Activated T-helper 1 cell treated with anti-CD3 and anti-CD28 coated beads, Interleukin-12 subunit alpha, Interleukin-12 subunit beta, Interleukin-2, Interleukin-4 antibody, amounts not matched to agents 30 ng/mL and 10 ng/mL and 1 ng/mL, durations not matched to agents 14 hours and 24 hours and 36 hours (primary cell): ENCODE measurements around the gene ZNF280D. TPM values are rescaled to one million over a fixed set of nuclear protein-coding genes. Genes with fewer than 3 reads are reported as not detected.

Source experiments
- DNase-seq: peaks from one replicate; pipeline ENCODE4 v3.0.0; 2021; ENCODE audit warnings: low spot score
- H3K27ac Mint-ChIP-seq: one replicate; pipeline ENCODE4 v1.8.0; 2021; ENCODE audit warnings: mild to moderate bottlenecking, mixed read lengths
- H3K27me3 Mint-ChIP-seq: one replicate; pipeline ENCODE4 v1.8.0; 2022; ENCODE audit warnings: mild to moderate bottlenecking, moderate library complexity, mixed read lengths; ENCODE audit not compliant: insufficient read depth
- H3K36me3 Mint-ChIP-seq: one replicate; pipeline ENCODE4 v1.8.0; 2021; ENCODE audit warnings: low read depth, mixed read lengths
- H3K4me1 Mint-ChIP-seq: one replicate; pipeline ENCODE4 v1.8.0; 2021; ENCODE audit warnings: low read depth, mixed read lengths
- H3K4me3 Mint-ChIP-seq: one replicate; pipeline ENCODE4 v1.8.0; 2021; ENCODE audit warnings: mild to moderate bottlenecking, moderate library complexity, mixed read lengths
- H3K9me3 Mint-ChIP-seq: one replicate; pipeline ENCODE4 v1.8.0; 2021; ENCODE audit warnings: mixed read lengths
- intact Hi-C: fragments of 100-400 bp; cut with micrococcal nuclease; formaldehyde crosslinking; loops from one replicate; pipeline ENCODE4 v1.15.1; 2024
- total RNA-seq: library from RNA; stranded (reverse); gene quantifications from 2 replicates; pipeline ENCODE4 v1.2.3, GENCODE V29; 2022

Gene ZNF280D
- total RNA-seq, 1 donor from 2014 or later = 29.9 TPM

DNA sequence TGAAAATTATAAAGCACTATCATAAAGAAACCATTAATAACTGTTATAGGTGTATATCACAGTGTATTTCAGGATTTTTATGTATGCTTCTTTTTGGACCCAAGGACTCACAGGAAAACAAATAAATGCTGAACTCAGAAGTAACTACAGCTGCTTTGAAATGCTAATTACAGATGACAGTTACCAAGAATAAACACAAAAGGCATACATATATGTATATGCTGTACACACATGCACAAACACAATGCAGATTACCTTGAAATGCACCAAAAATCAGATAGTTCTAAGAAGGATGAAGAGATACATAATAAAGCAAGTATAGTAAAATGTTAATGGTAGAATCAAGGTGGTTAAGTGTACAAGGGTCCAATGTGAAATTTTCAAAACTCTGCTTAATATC, 52.2 kb downstream of the ZNF280D start:
- Mint-ChIP-seq H3K27me3 (no peaks in the 10 kb centered on the region), H3K27ac (no peak overlapping the region), H3K4me3 (no peak overlapping the region), H3K9me3 (no peaks in the 10 kb centered on the region), H3K36me3 (peaks cover 9% of the 10 kb centered on the region), H3K4me1 (no peaks in the 10 kb centered on the region)
- intact Hi-C loops = no loop called here
- DNase-seq = no peak

DNA sequence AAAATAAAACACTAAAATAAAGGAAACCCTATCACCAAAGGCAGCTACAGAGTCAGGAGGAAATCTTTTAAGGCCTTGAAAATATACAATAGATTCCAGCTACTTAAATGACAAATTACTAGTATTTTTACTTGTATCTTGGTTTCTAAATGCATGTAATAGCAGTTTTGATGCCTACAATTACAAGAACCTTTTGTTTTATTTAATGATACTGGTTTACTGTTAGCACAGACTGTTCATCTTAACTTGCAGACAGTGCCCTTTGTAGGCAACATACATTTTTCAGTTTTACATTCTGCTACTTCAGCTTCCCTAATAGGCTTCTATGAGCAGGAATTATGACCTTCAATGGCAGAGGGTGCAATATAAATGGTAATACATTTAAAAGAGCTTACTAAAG, 54.1 kb downstream of the ZNF280D start:
- no peak overlapping the region for H3K4me3 Mint-ChIP-seq
- no peak overlapping the region for H3K27ac Mint-ChIP-seq
- no peaks in the 10 kb centered on the region for H3K4me1 Mint-ChIP-seq
- DNase-seq = no peak
- no peaks in the 10 kb centered on the region for H3K9me3 Mint-ChIP-seq
- intact Hi-C loops = no loop called here
- peaks cover 19% of the 10 kb centered on the region for H3K36me3 Mint-ChIP-seq
- no peaks in the 10 kb centered on the region for H3K27me3 Mint-ChIP-seq

DNA sequence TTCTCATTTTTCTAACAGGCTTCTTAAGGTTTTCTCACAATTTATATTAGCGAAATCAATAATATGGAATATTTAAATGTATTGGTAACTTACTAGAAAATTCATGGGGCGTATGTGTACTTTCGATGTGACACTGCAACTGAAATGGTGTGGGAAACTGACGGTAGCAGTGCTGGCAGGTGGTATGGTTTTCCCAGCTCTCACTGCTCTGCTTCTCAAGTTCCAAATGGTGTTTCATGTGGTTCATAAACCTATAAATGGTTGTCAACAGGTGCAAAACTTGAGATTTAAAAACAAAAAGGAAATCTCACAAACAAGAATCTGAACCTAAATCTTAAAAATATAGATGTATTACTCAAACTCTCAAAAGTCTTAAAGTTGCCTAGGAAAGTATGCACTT, 54.7 kb downstream of the ZNF280D start:
- Mint-ChIP-seq H3K27ac (no peak overlapping the region), H3K36me3 (peaks cover 21% of the 10 kb centered on the region), H3K9me3 (no peaks in the 10 kb centered on the region), H3K4me1 (no peaks in the 10 kb centered on the region), H3K27me3 (no peaks in the 10 kb centered on the region), H3K4me3 (no peak overlapping the region)
- intact Hi-C loops = no loop called here
- no peak for DNase-seq

DNA sequence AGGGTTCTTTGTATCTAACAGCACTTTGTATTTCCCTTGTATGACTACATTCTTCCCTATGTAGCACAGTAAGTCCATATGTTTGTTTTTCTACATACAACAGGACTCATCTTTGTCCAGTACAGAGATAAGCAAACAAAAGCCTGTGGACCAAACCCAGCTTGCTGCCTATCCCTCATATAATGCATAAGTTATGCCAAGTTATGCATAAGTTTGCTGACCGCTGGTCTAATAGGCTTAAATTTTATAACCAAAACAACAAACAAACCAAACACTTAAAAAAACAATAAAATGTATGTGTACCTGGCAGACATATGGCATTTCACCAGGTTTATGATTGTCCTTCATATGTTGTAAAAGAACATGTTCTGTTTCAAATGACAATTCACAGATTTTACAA, 56.0 kb downstream of the ZNF280D start:
- Mint-ChIP-seq H3K27ac (no peak overlapping the region), H3K4me3 (no peak overlapping the region), H3K9me3 (no peaks in the 10 kb centered on the region), H3K4me1 (no peaks in the 10 kb centered on the region), H3K27me3 (no peaks in the 10 kb centered on the region), H3K36me3 (peaks cover 26% of the 10 kb centered on the region)
- intact Hi-C loops = no loop called here
- DNase-seq = no peak

DNA sequence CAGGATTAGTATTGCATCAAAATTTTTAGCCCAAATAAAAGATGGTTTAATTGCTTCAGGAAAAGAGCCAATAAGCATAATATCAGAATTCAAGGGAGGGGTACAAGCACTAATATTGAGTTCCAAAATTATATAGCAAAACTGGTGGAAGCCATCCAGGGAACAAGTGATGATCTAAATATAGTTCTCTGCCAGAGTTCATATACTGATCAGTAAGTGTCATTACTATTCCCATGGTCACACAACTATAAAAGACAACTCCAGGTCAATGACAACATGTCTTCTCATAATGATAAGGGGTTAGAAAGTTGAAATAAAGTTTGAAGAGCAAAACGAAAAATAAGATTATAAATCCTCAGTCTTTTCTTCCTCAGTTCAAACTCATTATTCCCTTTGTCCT, 57.4 kb downstream of the ZNF280D start:
- no peak overlapping the region for H3K27ac Mint-ChIP-seq

DNA sequence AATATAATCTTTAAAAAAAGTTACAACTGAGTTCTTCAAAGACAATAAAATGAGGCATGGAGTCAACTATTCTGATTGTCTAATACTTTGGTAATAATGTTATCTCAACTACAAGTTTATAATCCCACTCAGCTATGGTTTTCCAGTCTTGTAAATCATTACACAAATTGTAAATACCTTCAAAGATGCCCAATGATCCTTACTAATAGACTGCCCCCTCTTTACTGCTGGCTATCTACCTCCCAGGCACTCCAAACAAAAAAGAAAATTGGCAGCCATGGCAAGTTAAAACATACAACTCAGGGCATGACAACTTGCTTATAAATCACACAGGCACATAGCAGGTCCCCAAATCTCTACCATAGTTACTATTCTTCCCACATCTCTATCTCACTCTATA, 58.5 kb downstream of the ZNF280D start:
- Mint-ChIP-seq H3K27me3 (no peaks in the 10 kb centered on the region), H3K4me3 (no peak overlapping the region), H3K4me1 (no peaks in the 10 kb centered on the region), H3K36me3 (peaks cover 27% of the 10 kb centered on the region), H3K9me3 (no peaks in the 10 kb centered on the region), H3K27ac (no peak overlapping the region)
- intact Hi-C loops = no loop called here
- DNase-seq = no peak

More for the DNA sequence above, 57.4 kb downstream of the ZNF280D start:
- intact Hi-C loops = no loop called here
- Mint-ChIP-seq H3K4me1 (no peaks in the 10 kb centered on the region), H3K27me3 (no peaks in the 10 kb centered on the region), H3K36me3 (peaks cover 30% of the 10 kb centered on the region), H3K9me3 (no peaks in the 10 kb centered on the region), H3K4me3 (no peak overlapping the region)
- DNase-seq = no peak

DNA sequence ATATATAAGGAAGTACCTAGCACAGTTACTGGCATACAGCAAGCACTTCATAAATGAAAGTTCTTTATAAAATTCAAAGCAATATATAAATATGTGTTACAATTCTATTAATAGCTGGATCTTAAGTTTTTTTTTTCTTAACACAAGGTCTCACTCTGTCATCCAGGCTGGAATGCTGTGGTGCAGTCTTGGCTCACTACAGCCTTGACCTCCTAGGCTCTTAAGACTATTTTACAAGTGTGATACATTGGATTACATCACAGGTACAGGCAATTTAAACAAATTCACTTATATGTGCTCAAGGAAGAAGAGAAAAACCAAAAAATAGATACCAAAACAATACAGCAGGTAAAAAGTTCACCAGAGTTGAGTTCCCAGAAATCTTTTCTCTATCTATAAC, 60.6 kb downstream of the ZNF280D start:
- H3K36me3 Mint-ChIP-seq = peaks cover 29% of the 10 kb centered on the region

DNA sequence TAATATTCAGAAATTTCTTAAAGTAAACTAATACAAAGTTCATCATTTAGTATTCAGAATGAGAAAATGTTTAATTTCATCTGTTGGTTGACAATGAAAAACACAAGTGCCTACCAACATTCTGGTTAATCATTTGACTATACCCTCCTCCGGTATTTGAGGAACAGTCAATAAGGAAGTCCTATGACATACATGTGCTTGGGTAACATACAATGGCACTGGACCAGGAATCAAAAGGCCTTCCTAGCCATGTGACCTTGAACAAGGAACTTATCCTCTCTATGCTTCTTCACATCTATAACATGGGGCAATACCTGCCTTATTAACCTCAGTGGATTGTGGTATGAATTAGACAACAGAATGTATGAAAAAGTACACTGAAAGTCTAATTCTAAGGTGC, 65.8 kb downstream of the ZNF280D start:
- H3K9me3 Mint-ChIP-seq = no peaks in the 10 kb centered on the region
- no peaks in the 10 kb centered on the region for H3K4me1 Mint-ChIP-seq
- no peak overlapping the region for H3K27ac Mint-ChIP-seq

More for the DNA sequence above, 60.6 kb downstream of the ZNF280D start:
- Mint-ChIP-seq H3K9me3 (no peaks in the 10 kb centered on the region), H3K4me3 (no peak overlapping the region), H3K27ac (no peak overlapping the region), H3K4me1 (no peaks in the 10 kb centered on the region), H3K27me3 (no peaks in the 10 kb centered on the region)
- intact Hi-C loops = no loop called here
- DNase-seq = no peak

DNA sequence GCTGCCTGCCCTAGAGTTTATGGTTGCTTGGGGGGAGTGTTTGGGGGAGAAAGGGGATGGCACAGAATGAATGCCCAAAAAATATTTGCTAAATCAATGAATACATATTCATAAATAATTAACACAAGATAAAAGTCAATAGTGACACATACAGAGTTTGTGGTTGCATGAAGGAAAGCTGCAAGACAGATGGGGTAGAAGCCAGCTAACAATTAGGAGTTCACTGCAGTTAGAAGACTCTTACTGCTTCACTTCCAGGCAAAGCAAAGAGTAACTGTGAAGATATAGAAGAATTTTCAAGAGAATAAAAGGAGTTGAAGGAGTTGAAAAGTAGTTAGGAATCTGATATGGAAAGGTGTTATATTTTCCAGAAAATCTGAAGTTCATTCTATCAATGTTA, 72.4 kb downstream of the ZNF280D start:
- H3K36me3 Mint-ChIP-seq = peaks cover 35% of the 10 kb centered on the region
- DNase-seq = no peak
- H3K4me3 Mint-ChIP-seq = no peak overlapping the region
- no peaks in the 10 kb centered on the region for H3K9me3 Mint-ChIP-seq
- peaks cover 9% of the 10 kb centered on the region for H3K4me1 Mint-ChIP-seq
- no peaks in the 10 kb centered on the region for H3K27me3 Mint-ChIP-seq
- H3K27ac Mint-ChIP-seq = no peak overlapping the region
- intact Hi-C loops = no loop called here

More for the DNA sequence above, 65.8 kb downstream of the ZNF280D start:
- H3K36me3 Mint-ChIP-seq = peaks cover 32% of the 10 kb centered on the region
- no peak overlapping the region for H3K4me3 Mint-ChIP-seq
- H3K27me3 Mint-ChIP-seq = no peaks in the 10 kb centered on the region
- intact Hi-C loops = no loop called here
- DNase-seq = no peak

DNA sequence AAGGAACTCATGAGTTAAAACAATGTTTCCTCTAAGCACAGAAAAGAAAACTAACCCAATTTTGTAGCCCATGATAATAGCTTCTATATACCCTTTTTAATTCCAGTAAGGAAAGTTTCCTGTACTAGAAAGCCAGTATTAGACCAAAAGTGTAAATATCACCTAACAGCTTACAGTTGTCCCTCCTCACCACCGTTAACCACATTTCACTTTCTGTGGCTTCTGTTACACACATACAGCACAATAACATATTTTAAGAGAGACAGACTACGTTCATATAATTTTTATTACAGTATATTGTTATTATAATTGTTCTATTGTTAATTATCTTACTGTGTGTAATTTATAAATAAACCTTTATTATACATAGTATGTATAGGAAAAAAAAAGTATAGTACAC, 74.1 kb downstream of the ZNF280D start:
- peaks cover 9% of the 10 kb centered on the region for H3K4me1 Mint-ChIP-seq
- H3K4me3 Mint-ChIP-seq = no peak overlapping the region
- DNase-seq = no peak
- no peak overlapping the region for H3K27ac Mint-ChIP-seq
- H3K27me3 Mint-ChIP-seq = no peaks in the 10 kb centered on the region
- intact Hi-C loops = no loop called here
- H3K9me3 Mint-ChIP-seq = no peaks in the 10 kb centered on the region
- H3K36me3 Mint-ChIP-seq = peaks cover 25% of the 10 kb centered on the region

DNA sequence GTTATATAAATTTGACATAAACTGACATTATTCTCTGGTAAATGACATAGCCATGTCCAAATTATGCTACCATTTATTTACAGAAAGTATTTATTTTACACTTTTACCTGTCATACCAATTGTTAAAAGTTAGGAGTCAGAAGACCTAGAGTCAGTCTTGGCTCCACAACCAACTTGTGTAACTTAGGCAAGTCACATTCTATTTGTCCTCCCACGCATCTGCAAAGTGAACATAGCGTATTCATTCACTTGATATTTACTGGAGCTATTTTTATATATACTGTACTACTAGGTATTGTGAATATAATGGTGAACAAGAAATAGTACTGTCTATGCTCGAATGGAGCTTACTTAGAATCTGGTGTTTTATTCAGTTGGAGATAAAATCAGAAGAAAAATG, 78.7 kb downstream of the ZNF280D start:
- no peak for DNase-seq
- intact Hi-C loops = no loop called here
- peaks cover 18% of the 10 kb centered on the region for H3K36me3 Mint-ChIP-seq
- no peaks in the 10 kb centered on the region for H3K27me3 Mint-ChIP-seq
- H3K4me3 Mint-ChIP-seq = no peak overlapping the region
- no peaks in the 10 kb centered on the region for H3K9me3 Mint-ChIP-seq
- no peak overlapping the region for H3K27ac Mint-ChIP-seq
- peaks cover 9% of the 10 kb centered on the region for H3K4me1 Mint-ChIP-seq

DNA sequence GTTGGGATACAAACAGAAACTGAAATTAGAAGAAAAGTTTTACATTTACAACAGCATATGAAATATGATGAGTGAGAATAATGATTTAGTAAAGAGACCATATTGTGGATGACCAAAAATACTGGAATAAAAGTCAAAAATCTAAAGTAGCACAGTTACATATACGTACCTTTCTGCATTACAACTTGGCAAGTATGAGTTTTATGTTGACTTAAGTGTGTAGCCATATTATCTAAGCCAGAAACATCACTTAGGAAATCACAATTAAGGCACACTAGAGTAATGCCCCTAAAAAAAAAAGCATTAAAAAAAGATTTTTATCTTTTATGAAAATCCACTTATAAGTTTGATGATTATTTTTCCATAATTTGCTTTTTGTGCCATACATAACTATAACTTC, 79.1 kb downstream of the ZNF280D start:
- Mint-ChIP-seq H3K36me3 (peaks cover 18% of the 10 kb centered on the region), H3K27me3 (no peaks in the 10 kb centered on the region), H3K27ac (no peak overlapping the region), H3K4me3 (no peak overlapping the region), H3K4me1 (peaks cover 8% of the 10 kb centered on the region), H3K9me3 (no peaks in the 10 kb centered on the region)
- no peak for DNase-seq
- intact Hi-C loops = no loop called here

DNA sequence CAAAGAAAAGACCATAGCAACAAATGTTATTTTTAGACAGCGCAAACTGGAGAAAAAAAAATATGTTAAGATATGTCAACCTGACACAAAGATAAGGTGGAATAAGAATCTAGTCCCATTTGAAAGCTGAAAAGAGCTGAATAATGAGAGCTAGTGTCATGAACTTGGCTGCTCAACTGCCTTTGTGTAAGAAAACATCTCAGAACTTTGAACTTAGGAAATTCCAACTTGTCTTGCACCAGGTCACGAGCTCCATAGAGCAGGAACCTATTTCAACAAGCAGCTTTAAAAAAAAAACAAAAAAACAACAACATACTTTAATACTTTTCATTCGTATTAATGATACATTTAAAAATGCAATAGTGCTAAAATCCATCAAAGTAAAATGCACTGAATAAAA, 79.5 kb downstream of the ZNF280D start:
- Mint-ChIP-seq H3K4me1 (peaks cover 5% of the 10 kb centered on the region), H3K27me3 (no peaks in the 10 kb centered on the region), H3K36me3 (peaks cover 19% of the 10 kb centered on the region), H3K9me3 (no peaks in the 10 kb centered on the region), H3K27ac (no peak overlapping the region), H3K4me3 (no peak overlapping the region)
- DNase-seq = no peak
- intact Hi-C loops = no loop called here

DNA sequence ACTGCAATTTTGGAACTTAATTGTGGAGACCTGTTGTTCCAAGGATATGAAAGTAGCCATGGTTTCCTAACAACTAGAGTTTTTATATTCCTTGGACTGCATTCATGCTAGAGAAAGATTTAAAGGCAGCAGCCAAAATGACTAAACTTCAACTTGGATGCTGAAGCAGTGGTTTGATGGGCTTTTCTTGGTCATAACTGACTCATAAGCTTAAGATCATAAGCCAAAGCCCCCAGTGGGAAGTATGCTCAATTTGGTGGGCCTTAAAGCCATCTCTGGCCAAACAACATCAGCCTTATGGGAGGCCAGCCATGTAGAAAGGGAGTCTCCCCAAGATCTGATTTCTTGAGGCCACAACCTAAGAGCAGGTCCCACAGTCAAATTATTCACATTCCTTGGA, 80.2 kb downstream of the ZNF280D start:
- no peaks in the 10 kb centered on the region for H3K9me3 Mint-ChIP-seq
- peaks cover 20% of the 10 kb centered on the region for H3K36me3 Mint-ChIP-seq
- H3K4me3 Mint-ChIP-seq = no peak overlapping the region
- intact Hi-C loops = no loop called here
- H3K4me1 Mint-ChIP-seq = peaks cover 4% of the 10 kb centered on the region
- no peak for DNase-seq
- no peaks in the 10 kb centered on the region for H3K27me3 Mint-ChIP-seq
- H3K27ac Mint-ChIP-seq = no peak overlapping the region
